HG03097 (cell line): ENCODE results near the gene RBM3.

Experiments used
- ATAC-seq: cut with Tn5 transposase; IDR thresholded peaks from one replicate; pipeline ENCODE4 v1.9.1; 2021; ENCODE audit not compliant: unreplicated experiment, low FRiP score

Gene RBM3

DNA sequence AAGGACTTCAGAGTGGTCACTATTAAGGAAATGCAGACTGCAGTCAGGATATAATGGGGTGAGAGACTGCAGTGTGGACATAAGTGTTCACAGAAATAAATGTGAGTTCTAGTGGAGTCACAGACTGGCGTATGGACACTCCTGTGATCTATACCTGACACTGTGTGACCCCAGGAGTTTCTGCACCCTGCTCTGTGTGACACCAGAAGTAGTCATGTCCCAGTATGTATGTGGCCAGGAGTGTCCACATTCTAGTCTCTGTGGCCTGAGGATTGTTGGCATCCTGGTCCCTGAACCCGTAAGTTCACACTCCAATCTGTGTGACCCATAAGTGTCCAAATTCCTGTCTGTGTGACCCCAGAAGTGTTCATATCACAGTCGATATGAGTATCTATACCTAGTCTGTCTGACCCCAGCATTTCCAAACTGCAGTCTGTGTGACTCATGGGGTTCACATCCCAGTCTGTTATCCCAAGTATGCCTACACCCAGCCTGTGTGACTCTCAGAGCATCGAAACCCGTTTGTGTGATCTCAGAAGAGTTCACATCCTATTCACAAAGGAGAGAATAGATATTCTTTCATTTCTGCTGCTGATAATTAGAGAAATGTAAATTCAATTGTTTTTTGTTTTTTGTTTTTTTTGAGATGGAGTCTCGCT lies 39.3 kb downstream of the RBM3 start:
- ATAC-seq, result no peak

DNA sequence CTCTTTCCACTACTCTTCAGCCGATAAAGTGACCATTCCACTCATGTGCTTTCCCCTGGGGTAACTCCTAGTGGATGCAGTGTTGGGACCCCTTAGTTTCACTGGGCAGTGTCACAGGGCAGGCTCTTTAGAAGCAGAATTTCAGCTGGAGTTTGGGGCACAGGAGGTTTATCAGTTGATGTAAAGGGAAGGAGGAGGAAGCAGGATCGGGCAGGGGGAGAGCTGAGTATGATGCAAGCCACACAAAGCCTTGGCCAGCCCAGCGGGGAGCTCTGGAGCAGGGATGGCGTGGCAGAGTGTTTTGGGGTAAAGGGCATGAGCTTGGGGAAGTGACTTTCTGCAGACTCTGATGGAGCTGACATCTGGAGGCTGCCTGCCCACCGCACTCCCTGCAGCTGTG lies 42.3 kb downstream of the RBM3 start:
- ATAC-seq, result no peak

- no peak for ATAC-seq
These were observed 43.5 kb downstream of the RBM3 start for GRCh38 chrX:48617542-48618340.

GRCh38 chrX:48626401-48627298 lies 52.4 kb downstream of the RBM3 start:
- no peak for ATAC-seq
